GM06990 (cell line): ENCODE data around the gene CRCP.

Experiments
- DNase-seq: peaks from one replicate; pipeline ENCODE4 v3.0.0-alpha.2; 2011; ENCODE audit not compliant: insufficient read length; ENCODE audit errors: extremely low read depth
- H3K27me3 ChIP-seq: replicated peaks from 2 replicates; pipeline ENCODE4 v1.6.0; 2011; ENCODE audit warnings: low read length; ENCODE audit not compliant: control insufficient read depth, insufficient read depth
- H3K36me3 ChIP-seq: 2 replicates; pipeline ENCODE4 v1.5.1; 2011; ENCODE audit warnings: low read length; ENCODE audit not compliant: control insufficient read depth, insufficient read depth
- H3K4me3 ChIP-seq: replicated peaks from 2 replicates; pipeline ENCODE4 v1.5.1; 2011; ENCODE audit warnings: low read depth, mild to moderate bottlenecking, control low read depth, low read length
- CTCF ChIP-seq: IDR thresholded peaks from 2 replicates; pipeline ENCODE4 v1.5.1; 2011; ENCODE audit warnings: low read length, control low read depth, mild to moderate bottlenecking, inconsistent platforms; ENCODE audit not compliant: insufficient read depth, poor library complexity, severe bottlenecking

The CRCP gene

GRCh38 chr7:66157060-66157459 lies 42.4 kb downstream of the CRCP start:
- Histone ChIP-seq H3K4me3 (no peak overlapping the region), H3K27me3 (no peaks in the 10 kb centered on the region), H3K36me3 (peaks cover 7% of the 10 kb centered on the region)
- no peak for DNase-seq
- TF ChIP-seq CTCF: no peak

GRCh38 chr7:66162622-66163021 lies 48.0 kb downstream of the CRCP start:
- Histone ChIP-seq H3K36me3 (no peaks in the 10 kb centered on the region), H3K4me3 (no peak overlapping the region), H3K27me3 (no peaks in the 10 kb centered on the region)
- no peak for DNase-seq
- no peak for TF ChIP-seq CTCF

GRCh38 chr7:66163186-66163610 lies 48.6 kb downstream of the CRCP start:
- no peak for TF ChIP-seq CTCF
- no peak for DNase-seq
- no peak overlapping the region for H3K4me3 ChIP-seq
- no peaks in the 10 kb centered on the region for H3K27me3 ChIP-seq
- no peaks in the 10 kb centered on the region for H3K36me3 ChIP-seq

- no peaks in the 10 kb centered on the region for H3K27me3 ChIP-seq
- no peak for TF ChIP-seq CTCF
- no peak for DNase-seq
- no peaks in the 10 kb centered on the region for H3K36me3 ChIP-seq
- no peak overlapping the region for H3K4me3 ChIP-seq
These were observed 49.7 kb downstream of the CRCP start for GRCh38 chr7:66164356-66164755.

- no peak for DNase-seq
- Histone ChIP-seq H3K36me3 (no peaks in the 10 kb centered on the region), H3K27me3 (no peaks in the 10 kb centered on the region), H3K4me3 (no peak overlapping the region)
- TF ChIP-seq CTCF: no peak
These were observed 53.2 kb downstream of the CRCP start for GRCh38 chr7:66167773-66168387.

- Histone ChIP-seq H3K4me3 (no peak overlapping the region), H3K27me3 (no peaks in the 10 kb centered on the region), H3K36me3 (no peaks in the 10 kb centered on the region)
- no peak for TF ChIP-seq CTCF
- no peak for DNase-seq
These were observed 55.0 kb downstream of the CRCP start for GRCh38 chr7:66169616-66170015.
